Measurements from ENCODE around the gene NXT1.

DNA sequence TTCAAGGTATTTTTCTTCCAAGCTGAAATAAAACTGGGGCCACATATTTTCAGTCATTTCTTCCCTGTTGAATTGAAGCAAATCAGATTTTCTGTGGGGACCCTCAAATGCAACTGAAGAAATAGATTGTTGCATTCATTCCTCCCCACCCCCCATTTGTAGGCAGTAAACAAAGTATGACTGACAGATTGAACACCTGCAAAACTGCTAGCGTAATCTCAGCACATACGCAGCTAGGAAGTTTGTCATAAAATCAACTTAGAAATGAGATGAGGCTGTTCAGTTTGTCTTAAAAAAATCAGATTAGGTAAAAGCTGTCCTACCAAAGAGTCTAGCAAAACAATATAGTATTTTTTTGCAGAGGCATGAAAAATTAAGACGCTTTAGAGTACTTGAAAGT is 20.3 kb downstream of the NXT1 start:
- TF ChIP-seq, protein P1, sequence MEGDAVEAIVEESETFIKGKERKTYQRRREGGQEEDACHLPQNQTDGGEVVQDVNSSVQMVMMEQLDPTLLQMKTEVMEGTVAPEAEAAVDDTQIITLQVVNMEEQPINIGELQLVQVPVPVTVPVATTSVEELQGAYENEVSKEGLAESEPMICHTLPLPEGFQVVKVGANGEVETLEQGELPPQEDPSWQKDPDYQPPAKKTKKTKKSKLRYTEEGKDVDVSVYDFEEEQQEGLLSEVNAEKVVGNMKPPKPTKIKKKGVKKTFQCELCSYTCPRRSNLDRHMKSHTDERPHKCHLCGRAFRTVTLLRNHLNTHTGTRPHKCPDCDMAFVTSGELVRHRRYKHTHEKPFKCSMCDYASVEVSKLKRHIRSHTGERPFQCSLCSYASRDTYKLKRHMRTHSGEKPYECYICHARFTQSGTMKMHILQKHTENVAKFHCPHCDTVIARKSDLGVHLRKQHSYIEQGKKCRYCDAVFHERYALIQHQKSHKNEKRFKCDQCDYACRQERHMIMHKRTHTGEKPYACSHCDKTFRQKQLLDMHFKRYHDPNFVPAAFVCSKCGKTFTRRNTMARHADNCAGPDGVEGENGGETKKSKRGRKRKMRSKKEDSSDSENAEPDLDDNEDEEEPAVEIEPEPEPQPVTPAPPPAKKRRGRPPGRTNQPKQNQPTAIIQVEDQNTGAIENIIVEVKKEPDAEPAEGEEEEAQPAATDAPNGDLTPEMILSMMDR (IDR thresholded peaks at IDR 0.05): no peak
- TF ChIP-seq POLR2A (IDR thresholded peaks at IDR 0.05): no peak
